GM19324 (cell line): Measurements from ENCODE around the gene RYR2.

Source experiments
- ATAC-seq: cut with Tn5 transposase; IDR thresholded peaks from one replicate; pipeline ENCODE4 v1.9.1; 2021; ENCODE audit warnings: mild to moderate bottlenecking, moderate library complexity; ENCODE audit not compliant: unreplicated experiment, low FRiP score

The RYR2 gene

DNA sequence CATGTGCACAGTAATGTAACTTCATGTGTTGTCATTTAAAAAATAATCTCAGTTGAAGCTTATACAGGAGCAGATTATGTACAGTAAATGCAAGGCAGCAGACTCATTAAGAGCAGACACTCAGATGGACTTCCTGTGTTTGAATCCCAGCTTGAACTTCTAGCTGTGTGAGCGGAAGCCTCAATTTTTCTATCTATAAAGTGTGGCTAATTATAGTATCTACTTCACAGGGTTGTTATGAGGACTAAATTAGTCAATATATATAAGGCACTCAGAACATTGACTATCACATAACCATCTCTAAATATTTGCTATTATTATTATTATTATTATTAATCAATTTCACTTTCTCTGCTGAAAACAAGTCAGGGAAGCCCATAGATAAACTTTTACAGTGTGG, 707.1 kb downstream of the RYR2 start:
- no peak for ATAC-seq

DNA sequence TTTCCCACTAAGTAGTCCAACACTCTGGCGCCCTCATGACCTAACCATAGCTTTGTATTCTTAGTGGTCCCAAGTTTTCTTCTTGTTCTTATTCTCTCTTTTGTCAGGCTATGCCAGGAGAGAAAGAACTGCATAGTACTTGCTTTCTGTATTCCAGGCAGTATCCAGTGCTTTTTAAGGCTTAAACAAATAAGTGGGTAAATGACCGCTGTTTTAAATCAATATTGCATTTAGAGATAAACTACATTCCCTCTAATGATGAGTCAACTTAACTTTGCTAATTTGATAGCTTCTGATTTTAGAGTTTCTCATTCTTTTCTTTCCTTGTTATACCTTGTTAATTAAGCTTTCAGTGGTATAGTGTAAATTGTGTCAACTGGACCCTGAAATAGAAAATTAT, 709.1 kb downstream of the RYR2 start:
- no peak for ATAC-seq

DNA sequence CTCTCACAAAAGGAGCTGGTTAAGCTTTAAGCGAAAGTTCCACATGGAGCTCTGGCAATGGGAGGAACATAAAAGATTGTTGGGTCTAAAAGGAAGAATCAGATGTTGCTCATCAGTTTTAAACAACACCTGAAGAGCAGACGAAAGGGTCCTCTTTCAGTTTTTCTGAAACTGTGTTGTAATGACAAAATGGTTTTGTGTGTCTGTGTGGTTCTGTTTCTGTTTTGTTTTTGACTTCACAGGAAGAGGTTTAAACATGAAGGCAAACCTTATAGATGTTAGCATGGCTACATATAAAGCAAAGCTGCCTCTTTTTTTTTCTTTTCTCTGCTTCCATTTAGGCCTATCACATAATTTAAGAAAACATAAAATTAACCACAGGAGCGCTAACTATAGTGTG, 712.6 kb downstream of the RYR2 start:
- ATAC-seq: no peak

DNA sequence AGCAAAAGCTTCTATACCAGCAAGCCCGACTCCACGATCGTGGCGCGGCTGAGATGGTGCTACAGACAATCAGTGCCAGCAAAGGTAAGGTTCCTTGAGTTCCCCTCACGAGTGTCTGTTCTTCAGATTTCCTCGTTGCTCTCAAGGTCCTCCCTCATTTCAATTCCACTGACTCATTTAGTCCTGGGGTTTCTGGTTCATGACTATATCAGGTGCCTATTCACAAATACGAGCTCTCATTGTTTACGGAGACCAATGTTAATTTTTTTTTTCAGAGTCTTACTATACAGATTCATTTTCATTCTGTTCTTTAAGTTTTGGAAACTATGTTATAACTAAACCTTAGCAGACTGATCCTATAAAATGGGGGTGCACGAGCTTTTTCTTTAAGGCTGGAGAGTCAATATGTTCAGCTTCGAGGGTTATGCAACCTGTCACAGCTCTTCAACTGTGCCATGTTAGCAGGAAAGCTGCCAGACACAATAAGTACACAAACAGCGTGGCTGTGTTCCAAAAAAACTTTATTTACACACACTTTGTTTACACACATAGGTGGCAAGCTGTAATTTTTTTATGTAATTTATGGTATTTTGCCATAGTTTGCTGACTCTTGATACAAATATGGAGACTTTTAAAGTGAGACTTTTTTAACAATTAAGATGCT, 714.5 kb downstream of the RYR2 start:
- ATAC-seq: no peak

DNA sequence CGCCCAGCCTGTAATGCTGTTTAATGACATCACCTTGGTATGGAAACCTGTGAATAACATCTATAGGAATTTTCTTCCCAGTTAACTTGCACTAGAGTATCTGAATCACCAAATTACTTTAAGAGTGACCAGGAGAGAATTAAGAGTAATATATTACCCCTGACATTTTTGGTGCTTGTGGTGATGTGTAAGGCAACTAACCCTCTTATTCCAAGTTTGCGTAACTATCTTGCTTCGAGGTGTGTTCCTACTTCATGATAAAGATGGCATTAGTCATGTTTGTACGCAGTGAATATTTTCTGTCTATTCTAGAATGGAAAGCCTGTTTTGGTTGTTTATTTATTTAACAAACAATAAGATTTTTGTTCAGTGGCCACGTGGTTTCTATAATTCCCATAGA, 717.4 kb downstream of the RYR2 start:
- no peak for ATAC-seq

DNA sequence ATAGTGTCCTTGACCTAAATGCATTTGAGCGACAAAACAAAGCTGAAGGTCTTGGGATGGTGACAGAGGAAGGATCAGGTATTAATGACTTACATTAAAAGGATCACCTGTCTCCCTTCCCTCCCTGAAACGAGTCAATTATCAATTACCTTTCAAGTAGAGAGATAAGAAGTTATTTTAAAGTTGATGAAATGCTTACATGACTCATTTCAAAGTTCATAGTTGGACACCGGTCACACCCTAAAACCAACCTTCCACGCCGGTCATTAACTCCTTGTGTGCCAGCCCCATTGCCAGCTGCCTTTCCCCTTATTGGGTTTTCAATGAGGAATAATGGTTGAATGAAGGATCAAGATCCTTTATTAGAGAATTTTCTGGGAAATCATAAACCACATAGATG, 719.0 kb downstream of the RYR2 start:
- ATAC-seq: no peak

DNA sequence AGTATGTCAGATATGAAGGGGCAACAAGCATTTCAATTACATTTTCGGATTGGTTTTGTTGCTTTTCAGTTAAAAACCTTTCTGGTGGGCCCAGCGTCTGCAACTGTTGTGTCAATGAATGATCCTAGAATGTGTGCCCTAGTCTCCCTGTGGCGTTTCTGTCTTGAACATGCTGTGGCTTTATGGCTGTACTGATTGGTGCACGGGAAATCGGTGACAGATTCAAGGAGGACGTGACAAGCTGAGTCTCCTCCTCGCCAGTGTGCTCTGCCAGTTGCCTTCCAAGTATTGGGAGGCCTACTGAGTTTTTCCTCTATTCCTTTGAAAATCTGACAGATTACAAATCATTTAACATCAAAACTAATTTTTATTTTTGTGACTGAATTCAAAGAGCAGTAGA, 721.2 kb downstream of the RYR2 start:
- no peak for ATAC-seq

DNA sequence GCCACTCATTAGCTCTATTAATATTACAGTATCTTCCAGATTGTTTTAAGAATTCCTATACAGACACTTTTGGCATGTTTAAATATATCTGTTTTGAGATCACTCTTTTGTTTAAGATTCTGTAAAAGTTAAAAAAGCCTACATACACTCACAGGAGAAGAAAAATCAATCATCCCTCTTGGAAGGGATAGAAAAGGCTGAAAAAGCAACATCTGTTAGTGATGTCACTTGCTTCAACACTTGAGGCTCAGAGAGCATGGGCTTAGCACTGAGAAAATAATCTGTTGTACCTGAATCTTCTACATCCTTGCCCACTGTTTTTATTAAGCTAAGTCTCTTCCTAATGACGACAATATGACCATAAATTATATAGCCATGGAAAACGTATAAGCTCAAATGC, 721.8 kb downstream of the RYR2 start:
- no peak for ATAC-seq

DNA sequence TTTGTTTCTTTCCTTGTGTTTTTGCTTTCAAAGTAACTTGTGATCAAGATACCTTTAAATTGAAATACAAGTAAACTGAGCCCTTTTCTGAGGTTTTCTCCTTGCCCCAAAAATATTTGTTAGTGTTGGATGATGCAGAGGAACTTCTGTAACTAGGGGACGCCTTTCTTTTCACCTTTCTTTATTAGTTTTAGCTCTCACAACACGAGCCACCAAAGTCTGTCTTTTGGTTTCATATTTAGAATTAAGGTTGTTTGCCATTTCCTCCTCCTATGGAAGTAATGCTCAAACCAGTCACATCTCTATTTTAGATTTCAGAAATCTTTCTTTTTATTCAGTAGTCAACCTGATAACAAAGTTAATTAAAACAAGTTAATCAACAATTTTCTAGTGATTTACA, 727.9 kb downstream of the RYR2 start:
- no peak for ATAC-seq

DNA sequence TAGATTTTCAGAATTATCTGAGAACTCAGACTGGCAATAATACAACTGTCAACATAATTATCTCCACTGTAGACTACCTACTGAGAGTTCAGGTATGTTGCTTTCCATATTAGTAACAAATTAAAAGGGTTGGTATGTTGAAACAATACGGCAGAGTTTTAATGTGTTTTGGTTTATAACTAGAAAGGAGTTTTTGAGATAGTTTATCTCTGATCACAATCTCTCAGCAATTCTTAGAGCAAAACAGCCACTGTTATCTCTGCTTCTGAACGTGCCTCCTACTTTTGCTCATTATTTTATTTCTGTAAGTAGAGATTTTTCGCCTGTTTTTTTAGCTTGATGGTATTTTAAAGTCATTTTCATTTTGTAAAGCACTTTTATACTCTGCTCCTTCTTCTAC, 730.0 kb downstream of the RYR2 start:
- ATAC-seq: no peak

DNA sequence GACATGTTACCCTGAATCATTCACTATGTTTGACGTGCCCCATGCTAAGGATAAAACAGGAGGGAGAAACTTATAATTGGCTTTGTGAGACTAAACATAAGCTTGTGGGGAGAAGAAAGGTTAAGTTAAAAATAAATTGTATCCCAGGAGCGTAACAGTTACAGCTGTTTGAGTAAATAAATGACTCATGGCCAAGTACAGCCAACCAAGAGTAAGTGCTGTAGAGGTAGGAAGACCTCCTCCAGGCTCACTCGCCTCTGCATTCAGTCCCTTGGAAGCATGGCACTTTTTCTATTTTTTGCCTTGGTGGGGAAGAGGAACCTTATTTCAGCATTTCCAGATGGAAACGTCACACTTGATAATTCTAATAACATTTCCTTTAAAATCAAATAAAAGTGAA, 732.3 kb downstream of the RYR2 start:
- ATAC-seq: no peak

DNA sequence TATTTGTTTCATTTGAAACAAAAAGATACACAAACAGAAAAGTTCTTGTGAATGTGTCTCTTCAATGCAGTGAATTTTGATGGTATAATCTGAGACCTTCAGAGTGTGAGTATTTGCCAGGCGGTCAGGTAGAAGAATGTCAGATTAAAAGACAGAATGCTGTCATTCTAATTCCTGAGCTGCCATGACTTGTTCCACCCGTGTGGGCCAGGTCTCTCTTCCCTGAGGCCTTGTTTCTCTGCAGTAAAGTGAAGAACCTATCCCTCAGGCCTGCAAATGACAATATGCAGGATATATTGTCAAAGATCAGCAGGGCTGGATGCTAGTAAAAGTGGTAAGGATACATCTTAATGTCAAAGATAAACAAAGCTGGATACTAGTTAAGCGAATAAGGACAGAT, 737.4 kb downstream of the RYR2 start:
- no peak for ATAC-seq

DNA sequence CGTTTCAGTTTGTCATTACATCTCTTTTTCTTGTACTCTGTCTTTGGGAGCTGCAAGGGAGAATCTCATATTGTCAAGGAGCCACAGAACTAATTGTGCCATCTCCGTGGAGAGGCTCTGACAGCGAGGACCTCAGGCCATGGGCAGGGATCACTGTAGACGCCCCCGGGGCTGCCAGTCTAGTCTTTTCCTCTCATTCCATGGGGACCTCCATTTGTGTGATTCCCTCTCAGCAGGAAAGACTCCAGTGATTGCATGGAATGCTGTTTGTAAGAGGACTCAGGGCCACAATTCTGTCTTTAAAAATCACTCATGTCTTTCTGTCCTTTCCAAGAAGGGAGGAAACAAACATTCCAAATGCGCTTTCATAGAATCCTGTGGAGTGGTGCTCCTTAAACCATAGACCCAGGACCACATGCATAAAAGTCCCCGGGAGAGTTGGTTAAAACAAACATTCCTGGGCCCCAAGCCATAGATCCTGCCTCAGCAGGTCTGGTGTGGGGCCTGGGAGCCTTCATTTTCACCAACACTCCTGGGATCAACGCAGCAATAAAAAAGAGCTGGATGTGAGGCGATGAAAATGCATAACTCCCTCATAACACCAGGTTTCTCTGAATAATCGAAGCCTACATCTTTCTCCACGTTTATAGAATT, 744.2 kb downstream of the RYR2 start:
- no peak for ATAC-seq

DNA sequence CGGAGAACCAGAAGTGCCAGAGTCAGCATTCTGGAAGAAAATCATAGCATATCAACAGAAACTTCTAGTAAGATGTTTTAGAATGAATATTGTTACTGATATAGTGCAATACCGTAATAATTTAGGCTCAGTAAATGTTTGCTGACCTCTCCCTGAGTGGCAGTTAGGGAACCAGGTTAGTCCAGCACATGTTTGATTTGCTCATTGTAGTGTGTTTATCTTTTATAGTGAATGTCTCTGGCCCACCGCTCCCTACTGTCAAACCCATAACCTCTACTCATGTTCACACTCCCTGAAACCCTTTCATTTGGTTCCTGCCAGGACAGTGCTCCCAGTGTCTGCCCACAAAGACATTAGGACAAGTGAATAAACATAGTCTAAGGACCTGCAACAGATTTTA, 746.1 kb downstream of the RYR2 start:
- ATAC-seq: no peak

DNA sequence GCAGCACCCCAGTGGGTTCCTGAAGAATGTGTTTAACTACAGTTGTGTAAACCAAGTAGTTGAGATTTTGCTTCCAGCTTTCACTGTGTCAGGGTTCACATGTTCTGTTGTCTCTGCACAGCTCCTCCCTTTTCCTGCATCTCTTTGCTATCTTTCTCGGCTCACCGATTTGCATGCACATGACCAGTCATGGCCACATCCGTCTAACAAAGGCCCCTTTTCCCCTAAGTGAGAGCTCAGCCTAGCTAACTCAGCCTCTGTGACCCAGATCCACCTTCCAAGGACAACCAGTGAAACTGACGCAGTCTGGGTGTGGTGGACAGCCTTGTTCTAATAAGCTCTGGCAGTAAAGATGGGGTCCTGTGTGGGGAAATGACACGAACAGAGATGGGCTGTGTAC, 747.6 kb downstream of the RYR2 start:
- no peak for ATAC-seq

DNA sequence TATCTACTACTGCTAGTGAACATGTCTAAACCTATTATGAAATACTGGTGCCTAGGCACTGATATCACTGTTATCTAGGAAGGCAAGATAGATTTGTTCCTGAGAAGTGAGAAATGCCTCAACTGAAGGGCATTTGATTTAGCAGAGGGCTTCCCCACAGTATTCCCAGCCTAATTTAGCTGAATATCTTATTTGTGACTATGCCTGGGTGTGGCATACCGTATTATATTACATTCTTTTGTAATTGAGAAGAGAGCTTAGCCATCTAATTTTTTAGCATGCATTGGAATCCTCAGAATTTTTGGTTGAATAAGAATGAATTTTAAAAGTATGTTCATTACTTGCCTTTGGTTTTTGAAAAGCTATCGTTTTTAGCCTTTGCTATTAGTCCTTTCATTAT, 749.6 kb downstream of the RYR2 start:
- no peak for ATAC-seq

DNA sequence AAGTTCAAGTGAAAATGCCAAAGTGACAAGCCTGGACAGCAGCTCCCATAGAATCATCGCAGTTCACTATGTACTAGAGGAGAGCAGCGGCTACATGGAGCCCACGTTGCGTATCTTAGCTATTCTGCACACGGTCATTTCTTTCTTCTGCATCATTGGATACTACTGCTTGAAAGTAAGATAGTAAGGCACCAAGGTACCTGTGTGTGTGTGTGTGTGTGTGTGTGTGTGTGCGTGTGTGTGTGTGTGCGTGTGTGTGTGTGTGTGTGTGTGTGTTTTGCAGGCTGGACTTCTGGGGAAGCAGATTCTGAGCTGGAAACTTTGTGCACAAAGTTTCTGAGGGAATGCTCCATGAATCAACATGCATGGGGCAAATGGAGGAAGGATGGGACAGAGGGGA, 750.2 kb downstream of the RYR2 start:
- ATAC-seq: no peak

DNA sequence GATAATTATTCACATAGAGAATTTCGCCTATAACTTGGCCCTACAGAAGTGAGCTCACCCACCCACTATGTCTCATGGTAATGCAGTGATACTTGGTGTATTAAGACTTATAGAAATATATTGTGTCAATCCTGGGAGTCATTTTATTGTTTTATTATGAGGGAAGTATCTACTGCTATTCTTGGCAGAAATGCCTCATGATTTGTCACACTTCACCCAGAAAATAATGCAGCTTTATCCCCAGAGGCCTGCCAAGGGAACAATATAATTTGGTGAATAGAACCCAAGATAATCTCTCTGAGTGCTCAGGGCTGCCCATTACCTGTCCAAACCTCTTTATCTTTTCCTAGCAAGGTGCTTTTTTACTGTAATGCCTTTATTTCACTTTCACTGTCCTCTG, 750.7 kb downstream of the RYR2 start:
- no peak for ATAC-seq

DNA sequence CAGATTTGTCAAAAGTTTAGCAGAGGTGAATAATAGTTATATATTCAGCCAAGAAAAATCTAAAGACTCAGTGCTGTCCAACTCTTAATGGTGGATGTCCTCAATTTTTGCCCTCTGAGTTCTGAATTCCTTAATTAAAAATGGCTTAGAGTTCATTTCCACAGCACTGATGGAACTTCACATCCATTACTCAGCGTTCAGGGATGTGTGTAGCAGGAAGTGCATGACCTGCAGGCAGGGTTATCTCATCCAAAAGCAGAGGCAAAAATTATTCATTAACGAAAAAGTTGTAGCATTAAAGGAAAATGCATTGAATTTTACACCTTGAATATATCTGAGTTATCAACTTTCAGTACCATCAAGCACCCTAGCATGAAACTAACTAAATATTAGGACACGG, 752.1 kb downstream of the RYR2 start:
- ATAC-seq: no peak

DNA sequence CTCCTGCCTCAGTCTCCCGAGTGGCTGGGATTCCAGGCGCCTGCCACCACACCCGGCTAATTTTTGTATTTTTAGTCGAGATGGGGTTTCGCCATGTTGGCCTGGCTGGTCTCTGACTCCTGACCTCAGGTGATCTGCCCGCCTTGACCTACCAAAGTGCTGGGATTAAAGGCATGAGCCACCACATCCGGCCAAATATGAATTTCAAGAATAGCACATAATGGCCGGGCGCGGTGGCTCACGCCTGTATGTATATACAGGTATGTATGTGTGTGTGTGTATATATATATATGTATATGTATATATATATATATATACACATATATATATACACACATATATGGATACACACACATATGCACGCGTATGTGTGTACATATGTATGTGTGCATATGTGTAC, 753.6 kb downstream of the RYR2 start:
- no peak for ATAC-seq

DNA sequence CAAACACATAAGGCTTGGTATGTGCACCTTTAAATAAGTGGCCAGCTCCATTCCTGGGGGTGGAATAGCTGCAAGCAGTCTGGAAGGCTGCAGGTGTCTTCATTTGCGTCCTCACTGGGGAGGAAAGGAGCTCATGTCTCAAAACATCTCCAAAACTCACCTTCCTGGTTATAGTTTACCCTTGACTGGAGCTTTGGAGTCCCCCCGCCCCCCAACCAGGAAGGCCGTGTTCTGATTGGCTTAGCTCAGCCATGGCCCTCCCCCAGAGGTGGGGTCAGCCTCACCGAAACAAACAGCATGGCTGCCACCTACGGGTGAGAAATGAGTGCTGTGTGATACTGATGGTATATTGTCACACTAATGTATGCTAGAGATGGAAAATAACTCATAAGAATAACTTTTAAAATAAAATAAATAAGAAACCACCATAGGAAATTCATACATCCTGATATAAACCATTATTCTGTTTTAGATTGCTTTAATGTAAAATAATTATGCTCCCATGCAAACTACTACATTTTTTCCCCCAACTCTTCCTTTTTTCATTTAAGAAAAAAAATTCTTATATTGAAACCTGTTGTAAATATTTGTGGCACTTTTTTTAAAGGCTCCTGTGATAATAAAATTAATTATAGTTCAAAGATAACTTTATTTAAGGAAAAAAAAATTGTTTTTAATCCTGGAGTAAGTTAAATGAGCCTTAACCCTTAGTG, 757.9 kb downstream of the RYR2 start:
- ATAC-seq: no peak

DNA sequence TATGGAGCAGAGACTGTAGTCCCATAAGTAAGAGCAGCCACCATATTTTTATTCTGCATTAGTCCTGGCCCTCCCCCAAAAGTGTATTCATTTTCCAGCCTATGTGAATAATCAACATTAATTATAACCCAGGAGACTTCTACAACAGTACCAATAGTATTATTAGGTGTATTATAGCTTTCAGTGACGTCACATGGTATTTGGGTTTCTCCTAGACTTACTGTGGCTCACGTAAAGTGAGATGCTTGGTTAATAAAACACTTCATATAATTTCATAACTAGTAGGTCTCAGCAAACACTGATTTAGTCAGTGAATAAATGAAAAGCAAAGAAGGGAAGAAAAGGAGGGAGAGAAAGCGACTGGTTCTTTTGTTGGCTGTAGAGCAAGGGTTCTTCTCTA, 762.5 kb downstream of the RYR2 start:
- ATAC-seq: no peak
